ENCODE measurements around the gene SHROOM3. TPM values are rescaled to one million over a fixed set of nuclear protein-coding genes. Genes with fewer than 3 reads are reported as not detected.

Gene SHROOM3
- total RNA-seq, 2 experiments from 2014 or later, result not detected

DNA sequence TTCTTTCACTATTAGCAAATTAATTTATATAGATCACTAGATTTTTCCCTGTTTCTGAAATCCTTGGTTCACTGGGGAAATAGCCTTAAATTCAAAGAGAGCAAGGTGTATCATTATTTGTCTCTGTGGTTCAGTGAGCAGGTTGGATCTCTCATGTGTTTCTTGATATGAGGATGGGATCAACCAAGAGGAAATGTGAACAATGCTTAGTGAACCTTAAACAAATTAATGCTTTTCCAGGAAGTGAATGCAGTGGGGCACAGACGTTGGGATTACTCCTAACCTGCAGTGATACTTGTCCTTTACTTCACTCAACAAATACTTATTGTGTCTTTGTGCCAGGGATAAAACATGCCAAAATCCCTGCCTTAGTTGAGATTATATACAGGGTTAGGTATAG lies 193.2 kb downstream of the SHROOM3 start:
- no peaks in the 10 kb centered on the region for H3K36me3 Mint-ChIP-seq (ENCODE audit: low read depth)
- POLR2A ChIA-PET, result no interaction called here
- CTCF ChIA-PET, result no interaction called here

DNA sequence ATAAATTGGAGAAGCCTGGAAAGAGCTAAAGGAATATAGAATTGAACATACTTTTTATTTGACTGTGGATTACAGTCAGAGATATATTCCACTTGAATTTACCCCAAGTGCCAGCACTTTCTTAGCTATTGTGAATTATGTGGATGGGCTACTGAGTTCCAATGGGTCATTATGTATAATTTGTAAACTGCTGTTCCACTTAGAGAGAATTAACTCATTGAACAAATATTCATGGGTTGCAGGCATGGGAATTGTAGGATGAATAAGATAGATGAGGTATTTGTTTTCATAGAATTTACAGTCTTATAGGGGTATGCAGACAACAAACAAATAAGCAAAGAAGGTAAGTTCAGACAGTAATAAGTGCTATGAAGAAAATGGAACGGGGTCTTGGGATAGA lies 195.7 kb downstream of the SHROOM3 start:
- Mint-ChIP-seq H3K36me3 (ENCODE audit: low read depth) (no peaks in the 10 kb centered on the region), H3K4me1 (ENCODE audit: low read depth) (no peaks in the 10 kb centered on the region), H3K27ac (no peak overlapping the region), H3K4me3 (no peak overlapping the region), H3K9me3 (no peaks in the 10 kb centered on the region), H3K27me3 (peaks cover 43% of the 10 kb centered on the region)
- TF ChIP-seq, protein P1, sequence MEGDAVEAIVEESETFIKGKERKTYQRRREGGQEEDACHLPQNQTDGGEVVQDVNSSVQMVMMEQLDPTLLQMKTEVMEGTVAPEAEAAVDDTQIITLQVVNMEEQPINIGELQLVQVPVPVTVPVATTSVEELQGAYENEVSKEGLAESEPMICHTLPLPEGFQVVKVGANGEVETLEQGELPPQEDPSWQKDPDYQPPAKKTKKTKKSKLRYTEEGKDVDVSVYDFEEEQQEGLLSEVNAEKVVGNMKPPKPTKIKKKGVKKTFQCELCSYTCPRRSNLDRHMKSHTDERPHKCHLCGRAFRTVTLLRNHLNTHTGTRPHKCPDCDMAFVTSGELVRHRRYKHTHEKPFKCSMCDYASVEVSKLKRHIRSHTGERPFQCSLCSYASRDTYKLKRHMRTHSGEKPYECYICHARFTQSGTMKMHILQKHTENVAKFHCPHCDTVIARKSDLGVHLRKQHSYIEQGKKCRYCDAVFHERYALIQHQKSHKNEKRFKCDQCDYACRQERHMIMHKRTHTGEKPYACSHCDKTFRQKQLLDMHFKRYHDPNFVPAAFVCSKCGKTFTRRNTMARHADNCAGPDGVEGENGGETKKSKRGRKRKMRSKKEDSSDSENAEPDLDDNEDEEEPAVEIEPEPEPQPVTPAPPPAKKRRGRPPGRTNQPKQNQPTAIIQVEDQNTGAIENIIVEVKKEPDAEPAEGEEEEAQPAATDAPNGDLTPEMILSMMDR (IDR thresholded peaks at IDR 0.05), result no peak
- ChIA-PET POLR2A (no interaction called here), CTCF (no interaction called here)
- Histone ChIP-seq H3K4me1 (ENCODE audit: insufficient read depth, low read length) (no peaks in the 10 kb centered on the region), H3K9me3 (ENCODE audit: control insufficient read depth in 1 of 2, insufficient read depth in 1 of 2, low read length in 2 of 2) (no peaks in the 10 kb centered on the region), H3K4me3 (ENCODE audit: low read length) (no peak overlapping the region), H3K27me3 (ENCODE audit: control insufficient read depth in 1 of 2, insufficient read depth in 2 of 2, low read length in 2 of 2) (peaks cover 11 to 21% of the 10 kb centered on the region in 2 experiments), H3K36me3 (ENCODE audit: insufficient read depth, low read length) (no peaks in the 10 kb centered on the region), H3K27ac (ENCODE audit: low read depth in 1 of 2, low read length in 2 of 2) (no peak overlapping the region)
- intact Hi-C loops (cut with DNase I, micrococcal nuclease), result no loop called here
- ATAC-seq (ENCODE audit: poor library complexity) (no peak), DNase-seq (no peak)

More for the DNA sequence above, 193.2 kb downstream of the SHROOM3 start:
- Mint-ChIP-seq H3K27me3 (peaks cover 47% of the 10 kb centered on the region), H3K9me3 (no peaks in the 10 kb centered on the region), H3K27ac (no peak overlapping the region), H3K4me3 (no peak overlapping the region), H3K4me1 (ENCODE audit: low read depth) (no peaks in the 10 kb centered on the region)
- Histone ChIP-seq H3K27ac (ENCODE audit: low read depth in 1 of 2, low read length in 2 of 2) (no peak overlapping the region), H3K9me3 (ENCODE audit: control insufficient read depth in 1 of 2, insufficient read depth in 1 of 2, low read length in 2 of 2) (no peaks in the 10 kb centered on the region), H3K36me3 (ENCODE audit: insufficient read depth, low read length) (no peaks in the 10 kb centered on the region), H3K27me3 (ENCODE audit: control insufficient read depth in 1 of 2, insufficient read depth in 2 of 2, low read length in 2 of 2) (peaks cover 7 to 25% of the 10 kb centered on the region in 2 experiments), H3K4me3 (ENCODE audit: low read length) (no peak overlapping the region), H3K4me1 (ENCODE audit: insufficient read depth, low read length) (no peaks in the 10 kb centered on the region)
- TF ChIP-seq, protein P1 (IDR thresholded peaks at IDR 0.05), result no peak
- intact Hi-C loops (cut with DNase I, micrococcal nuclease), result no loop called here
- ATAC-seq (ENCODE audit: poor library complexity) (no peak), DNase-seq (no peak)

- Mint-ChIP-seq H3K36me3 (ENCODE audit: low read depth) (no peaks in the 10 kb centered on the region), H3K4me1 (ENCODE audit: low read depth) (no peaks in the 10 kb centered on the region), H3K4me3 (no peak overlapping the region), H3K27me3 (peaks cover 41% of the 10 kb centered on the region), H3K27ac (no peak overlapping the region), H3K9me3 (no peaks in the 10 kb centered on the region)
- ATAC-seq (ENCODE audit: poor library complexity) (no peak), DNase-seq (no peak)
- Histone ChIP-seq H3K4me1 (ENCODE audit: insufficient read depth, low read length) (no peaks in the 10 kb centered on the region), H3K36me3 (ENCODE audit: insufficient read depth, low read length) (no peaks in the 10 kb centered on the region), H3K9me3 (ENCODE audit: control insufficient read depth in 1 of 2, insufficient read depth in 1 of 2, low read length in 2 of 2) (no peaks in the 10 kb centered on the region), H3K27me3 (ENCODE audit: control insufficient read depth in 1 of 2, insufficient read depth in 2 of 2, low read length in 2 of 2) (peaks cover 7 to 14% of the 10 kb centered on the region in 2 experiments), H3K27ac (ENCODE audit: low read depth in 1 of 2, low read length in 2 of 2) (no peak overlapping the region), H3K4me3 (ENCODE audit: low read length) (no peak overlapping the region)
- TF ChIP-seq, protein P1 (IDR thresholded peaks at IDR 0.05), result no peak
- ChIA-PET CTCF (no interaction called here), POLR2A (no interaction called here)
- intact Hi-C loops (cut with DNase I, micrococcal nuclease), result no loop called here
Measured at GRCh38 chr4:76634220-76634619, 199.2 kb downstream of the SHROOM3 start.
